Choroid plexus epithelial cell (primary cell): ENCODE results near the gene PRR13.
A peak's percentile ranks its signal among the peaks of the same experiment; 100 is the strongest.

Experiments
- DNase-seq: peaks from one replicate; pipeline ENCODE4 v3.0.0-alpha.2; 2010; ENCODE audit warnings: low read depth
- H3K4me3 ChIP-seq: 2 replicates; pipeline ENCODE4 v1.5.1; 2011; ENCODE audit warnings: low read depth, mild to moderate bottlenecking, control low read depth, low read length, moderate library complexity
- CTCF ChIP-seq: conservative IDR thresholded peaks from 2 replicates; pipeline ENCODE4 v1.5.1; 2011; ENCODE audit warnings: low read depth, mild to moderate bottlenecking, control low read depth, inconsistent platforms, low read length, moderate library complexity

The PRR13 gene

GRCh38 chr12:53489242-53489864, 47.8 kb downstream of the PRR13 start:
- no peak for DNase-seq
- H3K4me3 ChIP-seq, result no peak overlapping the region
- no peak for TF ChIP-seq CTCF

- no peak for TF ChIP-seq CTCF
These were observed 50.7 kb downstream of the PRR13 start for GRCh38 chr12:53492188-53492587.

DNA sequence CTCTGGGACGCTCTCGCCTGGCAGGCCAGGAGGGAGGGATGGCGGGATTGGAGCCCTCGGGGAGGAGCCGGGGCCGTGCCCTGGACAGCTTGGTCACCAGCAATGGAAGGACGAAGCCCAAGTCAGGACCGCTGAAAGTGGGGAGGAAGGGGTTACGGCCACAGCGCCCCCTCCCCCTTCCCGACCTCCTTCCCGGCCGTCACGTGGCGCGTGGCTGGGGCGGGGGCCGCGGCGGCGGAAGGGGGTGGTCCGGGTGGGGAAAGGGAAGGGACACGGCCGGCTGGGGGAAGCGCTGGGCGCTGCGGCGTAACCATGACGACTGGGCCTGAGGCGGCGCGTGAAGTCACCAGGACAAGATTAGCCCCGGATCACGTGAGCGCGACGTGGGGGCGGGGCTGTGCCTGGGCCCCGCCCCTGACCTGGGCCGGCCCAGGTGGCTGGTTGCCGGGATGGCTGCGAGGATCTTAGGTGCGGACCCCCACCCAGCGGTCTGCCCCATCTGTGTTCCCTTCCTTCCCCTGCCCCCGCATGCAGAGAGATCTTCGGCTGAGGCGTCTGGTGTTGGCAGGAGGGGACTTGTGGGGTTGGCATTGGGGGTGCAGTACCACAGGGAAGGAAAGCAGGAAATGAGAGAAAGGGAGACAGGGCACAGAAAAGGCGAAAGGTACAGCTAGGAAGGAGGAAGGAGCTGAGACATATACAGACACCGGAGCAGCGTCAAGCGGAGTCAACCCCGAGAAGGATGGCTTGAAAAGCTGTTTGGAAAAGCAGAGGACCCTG, 51.5 kb downstream of the PRR13 start:
- TF ChIP-seq CTCF, result no peak
- DNase-seq, result peak; percentile 93

More at GRCh38 chr12:53492188-53492587, 50.7 kb downstream of the PRR13 start:
- DNase-seq, result no peak
- H3K4me3 ChIP-seq, result peak overlapping the region; percentile 65

DNA sequence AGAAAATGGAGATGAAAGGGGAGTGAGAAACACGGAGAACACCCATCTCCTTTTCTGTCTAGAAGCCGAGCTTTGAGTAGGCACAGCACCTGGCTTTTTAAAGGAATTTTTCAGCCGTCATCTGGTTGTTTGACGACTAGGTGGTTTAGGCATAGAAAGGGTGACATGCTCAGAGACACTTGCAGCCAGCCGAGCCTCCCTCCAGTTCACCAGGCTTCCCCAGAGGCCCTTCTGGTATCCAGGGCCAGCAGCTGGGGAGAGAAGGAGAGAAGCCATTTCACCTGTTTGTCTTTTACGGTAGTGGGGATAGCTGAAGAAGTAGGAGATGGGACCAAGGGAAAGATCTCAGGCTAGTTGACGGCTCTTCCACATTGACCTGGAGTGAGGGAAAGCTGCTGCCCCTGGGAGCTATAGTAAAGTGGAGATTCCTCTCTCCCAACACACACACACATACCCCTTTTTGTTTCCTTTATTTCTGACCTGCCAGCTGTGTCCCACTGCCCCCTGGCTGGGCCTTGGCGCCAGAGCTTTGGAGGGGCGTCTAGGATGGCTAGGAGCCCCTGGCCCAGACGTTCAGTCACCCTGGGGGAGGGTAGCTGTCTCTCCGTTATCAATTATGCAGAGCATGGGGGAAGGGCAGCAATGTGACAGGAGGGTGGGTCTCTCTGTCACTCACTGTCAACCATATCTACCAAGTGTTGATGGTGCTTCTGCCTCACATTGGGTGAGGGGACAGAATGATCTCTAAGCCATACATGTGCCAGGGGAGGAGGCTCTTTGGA, 52.3 kb downstream of the PRR13 start:
- DNase-seq, result no peak
- no peak for TF ChIP-seq CTCF
- peak overlapping the region; percentile 65 for H3K4me3 ChIP-seq

More for the DNA sequence above, 51.5 kb downstream of the PRR13 start:
- peak overlapping the region; percentile 65 for H3K4me3 ChIP-seq
